Right lobe of liver (tissue), 4 donors: ENCODE measurements around the gene SMPD4.

ENCODE experiments used
- CTCF ChIP-seq, 4 donors: fragments of 200-600 bp in 3 of 4; fragments of 450-650 bp in 1 of 4; IDR thresholded peaks; one replicate each; pipeline versions ENCODE4 v1.5.1 to v1.8.0; 2016 to 2022; ENCODE audit warnings: antibody characterized with exemption in 4 of 4, mild to moderate bottlenecking in 2 of 4
- POLR2A ChIP-seq: fragments of 450-650 bp; IDR thresholded peaks from one replicate; pipeline ENCODE4 v1.6.1; 2017; ENCODE audit warnings: antibody characterized with exemption, mild to moderate bottlenecking
- donor health status: DM: no; HTN: no; CAD: no.
- donor health status: DM: no; HTN: no; CAD: no.
- donor health status: DM: no; HTN: yes; CAD: no.

DNA sequence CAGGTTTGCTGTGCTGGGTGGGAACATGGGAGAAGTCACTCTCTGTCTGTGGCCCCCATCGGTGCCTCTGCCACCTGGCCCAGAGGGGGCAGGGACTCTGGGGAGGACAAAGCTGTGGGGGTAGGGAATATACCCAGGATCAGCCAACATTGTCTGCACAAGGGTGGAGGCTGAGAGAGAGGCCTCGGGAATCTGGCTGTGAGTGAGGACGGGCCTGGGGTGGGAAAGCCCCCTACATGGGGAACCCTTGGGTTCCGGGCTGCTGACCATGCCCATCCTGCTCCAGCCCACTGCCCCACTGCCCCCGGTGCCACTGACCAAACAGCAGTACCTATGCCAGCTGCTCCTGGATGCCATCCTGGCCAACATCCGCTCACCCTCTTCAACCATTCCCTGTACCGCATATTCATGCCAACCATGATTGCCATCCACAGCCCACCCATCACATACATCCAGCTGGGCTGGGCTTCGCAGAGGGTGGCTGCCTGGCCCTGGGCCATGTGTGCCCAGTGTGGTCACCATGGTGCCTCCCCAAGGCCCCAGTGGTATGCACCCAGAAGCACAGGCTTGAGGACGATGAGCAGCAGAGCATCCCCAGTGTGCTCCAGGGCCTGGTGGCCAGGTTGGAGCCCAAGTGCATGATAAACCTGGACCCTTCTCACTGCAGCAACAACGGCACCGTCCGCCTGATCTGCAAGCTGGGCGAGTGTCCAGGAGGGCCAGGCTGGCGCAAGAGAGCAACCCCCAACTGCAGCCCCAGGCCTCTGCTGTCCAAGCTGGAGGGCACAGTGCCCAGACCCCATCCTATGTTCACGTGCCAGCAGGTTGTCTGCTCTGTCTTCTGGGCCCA, 45.5 kb downstream of the SMPD4 start:
- TF ChIP-seq CTCF (IDR thresholded peaks at IDR 0.05) = no peak
- no peak for TF ChIP-seq POLR2A
